Suprapubic skin (tissue), 4 donors: ENCODE measurements around the gene MYADM. TPM values are rescaled to one million over a fixed set of nuclear protein-coding genes. Genes with fewer than 3 reads are reported as not detected.

Experiments
- DNase-seq, 2 donors: peaks; one replicate each; pipeline ENCODE4 v3.0.0-alpha.2; 2019; ENCODE audit warnings: low spot score in 2 of 2
- H3K27ac ChIP-seq: fragments of 200-600 bp; sonication (generic); one replicate; pipeline ENCODE4 v1.5.1; 2019
- H3K27me3 ChIP-seq: fragments of 200-600 bp; sonication (generic); one replicate; pipeline ENCODE4 v1.5.1; 2019
- H3K36me3 ChIP-seq: fragments of 200-600 bp; sonication (generic); one replicate; pipeline ENCODE4 v1.5.1; 2019
- H3K4me1 ChIP-seq: fragments of 200-600 bp; sonication (generic); one replicate; pipeline ENCODE4 v1.5.1; 2019
- H3K4me3 ChIP-seq: fragments of 200-600 bp; sonication (generic); one replicate; pipeline ENCODE4 v1.5.1; 2019; ENCODE audit warnings: mild to moderate bottlenecking
- H3K9me3 ChIP-seq: fragments of 200-600 bp; sonication (generic); one replicate; pipeline ENCODE4 v1.5.1; 2019
- CTCF ChIP-seq, 2 donors: fragments of 200-600 bp in 1 of 2; fragments of 450-650 bp in 1 of 2; sonication (generic) in 1 of 2; IDR thresholded peaks; one replicate each; pipeline ENCODE4 v1.5.1; 2016 to 2019; ENCODE audit warnings: antibody characterized with exemption in 2 of 2, mild to moderate bottlenecking in 1 of 2, moderate library complexity in 1 of 2
- EP300 ChIP-seq: sonication (generic); formaldehyde crosslinking; IDR thresholded peaks from one replicate; pipeline ENCODE4 v1.6.1; 2017; ENCODE audit warnings: antibody characterized with exemption
- POLR2A ChIP-seq, 2 donors: fragments of 450-650 bp; IDR thresholded peaks; one replicate each; pipeline ENCODE4 v1.6.1; 2017; ENCODE audit warnings: antibody characterized with exemption in 2 of 2, mild to moderate bottlenecking in 2 of 2, moderate library complexity in 2 of 2
- POLR2AphosphoS5 ChIP-seq, 3 donors: sonication (generic); formaldehyde crosslinking; IDR thresholded peaks; one replicate each; pipeline ENCODE4 v1.6.1; 2017; ENCODE audit warnings: antibody characterized with exemption in 3 of 3
- WGBS: methylation state at CpG from one replicate; pipeline ENCODE4 v1.1.5; 2018; 5-methylcytosine and 5-hydroxymethylcytosine counted together
- total RNA-seq, 4 donors: library from RNA; depleted of rRNA; stranded (reverse); fragments of >200 nt; gene quantifications; one replicate each; pipeline ENCODE4 v1.1.0, GENCODE V29; 2016

MYADM gene
- total RNA-seq, 4 donors from 2014 or later: 27.5 to 72.4 (median 67.4) TPM

- H3K4me3 ChIP-seq: no peak overlapping the region
- H3K27me3 ChIP-seq: peaks cover 41% of the 10 kb centered on the region
- TF ChIP-seq EP300 (no peak), CTCF (IDR thresholded peaks at IDR 0.05) (no peak), POLR2A (IDR thresholded peaks at IDR 0.05) (no peak), POLR2AphosphoS5 (IDR thresholded peaks at IDR 0.05) (no peak)
- no peaks in the 10 kb centered on the region for H3K36me3 ChIP-seq
- no peaks in the 10 kb centered on the region for H3K9me3 ChIP-seq
- H3K27ac ChIP-seq: no peak overlapping the region
- no peak for DNase-seq
- H3K4me1 ChIP-seq: no peaks in the 10 kb centered on the region
- 71% methylated on average over 6 of the region's 6 CpGs for WGBS
Observed at GRCh38 chr19:53916004-53916403, 48.3 kb downstream of the MYADM start.

GRCh38 chr19:53917356-53917755 is 49.7 kb downstream of the MYADM start:
- peaks cover 27% of the 10 kb centered on the region for H3K27me3 ChIP-seq
- H3K27ac ChIP-seq: no peak overlapping the region
- H3K36me3 ChIP-seq: no peaks in the 10 kb centered on the region
- no peaks in the 10 kb centered on the region for H3K9me3 ChIP-seq
- 83% methylated on average over 7 of the region's 7 CpGs for WGBS
- DNase-seq: no peak
- TF ChIP-seq CTCF (IDR thresholded peaks at IDR 0.05): no peak
- no peak for TF ChIP-seq POLR2A (IDR thresholded peaks at IDR 0.05)
- no peak overlapping the region for H3K4me3 ChIP-seq
- no peaks in the 10 kb centered on the region for H3K4me1 ChIP-seq

Other genes starting within 250 kb of the MYADM start
- gene DPRX, start 235.9 kb upstream of the MYADM start, total RNA-seq: not detected
- gene NLRP12, start 43.6 kb upstream of the MYADM start, total RNA-seq: under 1 TPM in 1 of 4 donors, not detected in 3; 0.18 TPM
- not detected for gene PRKCG, start 14.3 kb downstream of the MYADM start, total RNA-seq
- gene CACNG7, start 41.4 kb downstream of the MYADM start, total RNA-seq: not detected
- gene CACNG8, start 95.1 kb downstream of the MYADM start, total RNA-seq: under 1 TPM in 2 of 4 donors, not detected in 2; 0.08 to 0.25 TPM
- not detected for gene CACNG6, start 123.8 kb downstream of the MYADM start, total RNA-seq
- not detected for gene VSTM1, start 196.0 kb downstream of the MYADM start, total RNA-seq
- not detected for gene TARM1, start 213.5 kb downstream of the MYADM start, total RNA-seq
- 1 to 10 TPM in 3 of 4 donors, under 1 TPM in 1; 0.49 to 2.7 (median 1.8) TPM for gene OSCAR, start 232.9 kb downstream of the MYADM start, total RNA-seq
- 10 to 100 TPM; 23.1 to 71.9 (median 46.4) TPM for gene NDUFA3, start 235.0 kb downstream of the MYADM start, total RNA-seq
- gene TFPT, start 247.8 kb downstream of the MYADM start, total RNA-seq: 10 to 100 TPM in 3 of 4 donors, 1 to 10 TPM in 1; 7.8 to 16.5 (median 11.5) TPM
- gene PRPF31, start 247.9 kb downstream of the MYADM start, total RNA-seq: 10 to 100 TPM; 49.6 to 75.3 (median 55.4) TPM